ENCODE measurements around the gene HPS1.

Gene HPS1

DNA sequence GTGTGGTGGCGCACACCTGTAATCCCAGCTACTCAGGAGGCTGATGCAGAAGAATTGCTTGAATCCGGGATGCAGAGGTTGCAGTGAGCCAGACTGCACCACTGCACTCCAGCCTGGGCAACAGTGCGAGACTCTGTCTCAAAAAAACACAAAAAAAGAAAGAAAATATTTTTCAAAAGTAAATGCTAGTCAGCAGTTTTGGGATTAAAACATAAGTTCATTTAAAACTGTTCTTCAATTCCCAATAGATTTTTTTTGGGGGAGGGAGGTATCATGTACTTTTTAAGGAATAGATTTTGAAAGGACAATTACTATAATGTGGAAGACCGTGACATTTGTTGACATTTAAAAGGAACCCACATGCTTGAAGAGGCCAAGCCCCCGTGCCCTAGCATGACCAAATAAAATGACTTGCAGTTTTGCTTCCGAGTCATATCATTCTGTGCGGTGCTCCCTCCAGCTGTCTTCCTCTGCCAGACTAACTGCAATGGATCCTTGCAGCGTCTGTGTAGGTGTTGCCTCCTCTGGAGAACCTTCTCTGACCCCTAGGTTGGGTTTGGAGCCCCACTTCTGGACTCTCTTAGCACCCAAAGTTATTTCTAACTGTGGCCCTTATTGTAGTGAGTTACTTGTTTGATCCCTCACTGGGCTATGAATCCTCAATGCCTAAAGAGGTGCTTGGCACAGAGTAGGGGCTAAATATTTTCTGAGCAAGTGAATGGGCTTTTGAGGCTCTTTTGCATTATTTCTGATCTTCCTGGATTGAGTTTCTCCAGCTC is 17.4 kb upstream of the HPS1 start:
- peak; percentile 26 for DNase-seq

DNA sequence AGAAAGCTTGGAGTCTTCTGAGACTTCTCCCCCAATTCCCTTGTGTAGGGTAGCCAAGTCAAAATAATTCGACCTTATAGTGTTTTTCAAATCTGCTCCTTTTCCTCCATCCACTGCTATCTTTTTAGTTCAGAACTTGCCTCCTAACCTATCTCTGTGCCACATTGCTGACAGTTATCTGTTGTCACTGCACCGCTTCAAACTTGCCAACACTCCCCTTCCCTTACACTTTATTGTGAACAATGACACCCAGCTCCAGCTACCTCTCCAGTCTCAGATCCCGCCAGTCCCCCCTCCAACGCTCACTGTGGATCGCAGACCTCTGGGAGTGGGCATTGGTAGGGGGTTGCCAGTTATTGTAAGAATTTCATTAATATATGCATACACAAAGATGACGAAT is 16.3 kb upstream of the HPS1 start:
- DNase-seq: no peak

DNA sequence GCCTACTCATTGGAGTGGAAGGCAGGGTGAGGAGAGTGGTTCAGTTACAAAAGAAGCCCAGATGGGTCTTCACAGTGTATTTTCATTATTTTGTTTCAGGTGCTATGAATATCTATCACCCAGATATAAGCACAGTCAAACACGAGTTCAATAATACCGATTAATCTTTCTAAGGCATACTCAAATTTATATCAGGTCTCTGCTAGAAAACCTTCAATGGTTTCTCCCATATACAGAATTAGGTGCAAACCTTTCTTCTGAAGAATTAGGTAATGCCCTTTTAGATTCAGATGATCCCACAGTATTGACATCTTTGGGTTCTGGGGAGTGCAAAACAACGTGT is 14.7 kb upstream of the HPS1 start:
- no peak for DNase-seq

DNA sequence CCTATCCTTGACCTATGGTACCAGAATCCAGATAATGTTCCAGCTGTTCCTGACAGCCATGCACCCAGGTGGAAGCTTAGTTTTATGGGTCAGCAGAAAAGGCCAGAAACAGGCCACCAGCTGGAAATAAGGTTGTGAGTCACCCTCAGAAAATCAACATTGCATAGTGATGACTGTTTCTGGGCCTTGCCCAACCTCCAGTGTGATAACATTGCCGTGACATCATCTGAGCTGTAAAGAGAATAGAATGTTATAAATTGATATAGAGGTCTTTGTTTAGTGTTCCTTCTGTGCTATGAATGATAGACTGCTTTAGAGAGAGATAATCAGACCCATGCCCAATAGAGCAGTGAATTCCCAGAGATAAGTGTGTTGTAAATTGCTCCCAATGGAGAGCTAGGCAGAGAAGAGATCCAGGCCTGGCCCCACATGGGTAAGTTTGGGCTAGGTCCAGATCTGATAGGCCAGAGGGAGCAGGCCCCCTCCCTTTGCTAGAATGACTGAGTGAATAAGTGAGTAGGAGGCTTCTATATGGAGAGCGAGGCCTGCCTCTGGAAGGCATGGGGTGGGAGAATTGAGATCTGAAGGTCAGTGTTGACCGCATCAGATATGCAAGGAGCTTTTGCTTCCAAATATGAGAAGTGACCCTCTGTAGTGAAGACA is 14.2 kb upstream of the HPS1 start:
- DNase-seq: no peak

DNA sequence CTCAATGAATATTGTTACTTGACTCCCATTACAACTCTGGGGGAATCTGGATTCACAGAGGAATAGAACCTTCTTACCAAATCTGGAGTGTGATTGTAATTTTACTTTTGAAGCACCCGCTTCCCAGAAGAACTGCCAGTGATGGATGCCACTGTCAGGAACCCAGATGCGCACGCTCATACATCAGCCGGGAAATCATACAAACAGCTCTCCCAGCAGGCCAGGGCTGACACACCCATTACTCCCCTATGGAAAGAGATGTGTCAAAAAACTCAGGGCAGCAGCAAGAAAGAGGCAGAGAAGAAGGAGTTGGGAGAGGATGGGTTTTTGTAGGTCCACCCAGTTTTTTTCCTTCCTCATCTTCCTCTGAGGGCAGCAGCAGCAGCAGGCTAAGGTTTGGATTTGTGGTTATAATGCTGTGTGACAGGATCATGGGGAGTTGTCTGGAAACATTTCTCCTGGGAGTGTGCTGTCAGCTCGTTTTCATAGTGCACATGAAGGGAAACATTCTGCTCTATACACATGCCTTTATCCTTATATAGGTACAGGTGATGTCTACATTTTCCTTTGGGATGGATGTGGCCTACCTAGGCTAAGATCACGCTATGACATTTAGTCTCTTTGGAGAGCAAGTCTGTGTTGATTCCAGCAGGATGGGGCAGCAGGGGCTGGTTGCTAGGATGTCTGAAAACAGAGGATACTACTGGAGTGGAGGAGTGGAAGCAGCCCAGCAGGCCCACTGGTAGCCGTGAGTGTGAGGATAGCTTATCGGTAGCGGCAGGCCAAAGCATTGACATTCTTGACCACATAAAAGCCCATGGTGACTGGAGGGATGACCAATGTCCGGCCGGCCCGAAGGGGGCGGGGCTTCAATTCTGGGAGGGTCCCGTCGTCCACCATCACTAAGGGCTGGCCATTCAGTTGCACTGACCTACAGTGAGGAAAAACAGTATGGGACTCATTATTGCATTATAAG is 12.4 kb upstream of the HPS1 start:
- DNase-seq: no peak

DNA sequence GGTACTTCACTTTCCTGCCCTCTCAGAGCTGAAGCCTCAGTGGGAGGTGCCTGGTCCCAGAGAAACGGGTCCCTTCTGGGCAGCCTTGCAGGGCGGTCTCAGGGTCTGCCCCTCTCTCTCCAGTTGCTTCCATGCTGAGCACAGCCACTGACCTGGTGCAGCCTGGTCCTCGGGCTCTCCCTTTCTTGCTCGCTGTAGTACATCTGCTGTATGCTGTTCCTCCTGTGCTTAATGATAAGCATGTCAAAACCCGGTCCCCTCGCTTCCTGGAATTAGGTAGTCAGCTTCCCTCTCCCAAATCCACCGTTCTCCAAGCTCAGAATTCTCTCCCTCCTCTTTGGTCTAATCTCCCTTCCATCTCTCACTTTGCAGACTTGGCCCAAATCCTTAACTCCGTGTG is 11.0 kb upstream of the HPS1 start:
- DNase-seq: no peak

DNA sequence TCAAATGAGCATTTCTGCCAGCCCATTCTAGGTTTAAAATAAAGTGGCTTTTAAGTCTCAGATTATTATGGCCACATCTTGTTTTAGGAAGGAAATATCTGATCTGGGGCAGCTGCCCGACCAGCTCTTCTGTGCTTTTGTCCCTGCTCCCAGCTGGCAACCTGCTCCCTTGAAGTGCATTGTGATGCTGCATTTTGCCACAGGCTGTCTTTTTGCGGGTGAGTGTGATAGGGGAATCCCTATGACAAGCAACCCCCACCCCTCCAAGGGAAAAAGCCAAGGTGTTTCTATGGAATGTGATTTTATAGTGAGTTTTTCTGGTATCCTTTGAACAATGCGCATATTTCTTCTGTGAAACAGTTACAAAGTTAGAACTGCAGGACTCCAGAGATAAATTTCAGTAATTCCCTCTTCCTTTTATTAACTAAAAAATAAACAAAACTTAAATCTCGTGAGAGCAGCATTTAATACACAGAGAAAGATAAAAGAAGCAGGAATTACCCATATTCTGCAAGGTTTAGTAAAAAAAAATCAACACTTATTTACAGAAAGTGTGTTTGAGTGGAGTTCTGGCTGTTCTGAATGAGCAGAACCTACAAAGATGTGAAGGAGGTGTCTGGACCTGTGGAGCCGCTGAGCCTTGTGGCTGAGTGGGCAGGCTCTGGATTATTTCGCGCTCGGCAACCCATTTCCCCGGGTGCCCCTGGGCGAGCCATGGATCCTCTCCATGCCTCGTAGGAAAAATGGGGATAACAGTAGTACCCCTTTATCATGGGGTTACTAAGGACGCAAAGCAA is 10.1 kb upstream of the HPS1 start:
- DNase-seq: no peak

DNA sequence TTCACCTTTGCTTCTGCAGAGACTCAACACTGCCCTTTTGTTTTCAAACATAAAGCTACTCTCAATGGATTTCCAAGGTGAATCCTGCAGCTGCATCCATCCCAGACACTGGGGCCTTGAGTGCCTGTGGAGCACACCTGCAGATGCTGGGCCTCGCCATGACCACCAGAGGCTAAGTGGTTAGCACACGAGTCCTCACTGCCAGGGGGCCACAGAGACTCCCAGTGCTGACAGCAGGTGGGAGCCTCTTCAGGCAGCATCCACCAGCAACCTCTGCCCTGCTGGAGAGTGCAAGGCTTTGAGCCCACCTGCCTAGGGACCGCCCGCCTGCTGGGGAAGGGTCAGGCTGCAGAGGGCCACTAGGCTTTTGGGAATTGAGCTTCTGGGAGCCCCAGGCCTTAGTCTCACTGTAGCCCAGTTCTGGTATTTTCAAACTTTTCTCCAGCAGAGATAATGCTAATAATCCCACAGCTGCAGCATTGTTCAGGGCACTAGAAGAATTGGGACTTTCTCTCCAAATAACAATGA is 9.4 kb upstream of the HPS1 start:
- DNase-seq: no peak

DNA sequence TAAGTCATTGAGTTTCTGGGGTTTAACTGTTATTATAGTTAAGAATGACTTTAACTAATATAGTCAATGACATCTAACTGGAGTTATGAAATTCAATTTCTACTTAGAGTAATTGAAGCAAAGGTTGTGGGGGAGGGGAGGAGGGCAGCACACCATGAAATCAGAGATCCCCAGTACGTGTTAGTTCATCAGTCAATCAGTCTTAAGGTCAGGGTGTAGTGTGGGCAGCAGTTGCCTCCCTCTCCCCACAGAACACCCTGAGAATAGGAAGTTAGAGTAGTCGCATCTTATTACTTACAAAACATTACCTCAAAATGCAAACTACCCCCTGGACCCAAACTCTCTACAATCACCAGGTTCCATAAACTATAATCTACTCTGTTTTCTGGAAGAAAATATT is 7.0 kb upstream of the HPS1 start:
- no peak for DNase-seq

DNA sequence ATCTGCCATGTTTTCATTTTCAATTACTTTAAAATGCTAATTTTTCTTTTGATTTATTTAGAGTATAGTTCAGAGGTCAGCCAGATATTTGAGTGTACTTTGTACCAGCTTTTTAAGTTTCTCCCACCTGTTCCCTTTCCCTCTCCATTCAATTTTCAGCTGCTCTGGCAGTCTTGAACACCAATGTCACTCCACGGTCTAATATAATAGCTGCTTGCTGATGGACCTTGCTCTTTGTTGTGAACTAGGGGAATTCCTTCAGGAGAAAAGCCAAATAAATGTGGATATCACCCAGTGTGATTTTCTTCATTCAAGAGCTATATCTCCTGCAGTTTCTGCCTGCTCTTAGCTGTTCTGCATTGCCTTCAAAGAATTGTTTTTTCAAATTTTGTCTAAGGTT is 3.9 kb upstream of the HPS1 start:
- DNase-seq: no peak

DNA sequence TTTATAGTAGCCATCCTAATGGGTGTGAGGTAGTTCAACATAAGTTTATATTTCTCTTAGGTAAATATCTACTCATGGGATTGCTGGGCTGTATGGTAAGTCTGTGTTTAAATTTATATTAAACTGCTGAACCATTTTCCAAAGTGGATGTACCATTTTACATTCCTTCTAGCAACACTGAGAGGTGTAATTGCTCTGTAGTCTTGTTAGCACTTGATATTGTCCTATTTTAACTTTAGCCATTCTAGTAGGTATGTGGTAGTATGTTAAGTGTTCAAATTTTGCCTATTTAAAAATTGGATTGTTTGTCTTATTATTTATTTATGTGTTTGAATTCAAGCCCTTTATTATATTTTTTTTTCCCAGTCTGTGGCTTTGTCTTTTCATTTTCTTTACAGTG is 2.6 kb upstream of the HPS1 start:
- no peak for DNase-seq

DNA sequence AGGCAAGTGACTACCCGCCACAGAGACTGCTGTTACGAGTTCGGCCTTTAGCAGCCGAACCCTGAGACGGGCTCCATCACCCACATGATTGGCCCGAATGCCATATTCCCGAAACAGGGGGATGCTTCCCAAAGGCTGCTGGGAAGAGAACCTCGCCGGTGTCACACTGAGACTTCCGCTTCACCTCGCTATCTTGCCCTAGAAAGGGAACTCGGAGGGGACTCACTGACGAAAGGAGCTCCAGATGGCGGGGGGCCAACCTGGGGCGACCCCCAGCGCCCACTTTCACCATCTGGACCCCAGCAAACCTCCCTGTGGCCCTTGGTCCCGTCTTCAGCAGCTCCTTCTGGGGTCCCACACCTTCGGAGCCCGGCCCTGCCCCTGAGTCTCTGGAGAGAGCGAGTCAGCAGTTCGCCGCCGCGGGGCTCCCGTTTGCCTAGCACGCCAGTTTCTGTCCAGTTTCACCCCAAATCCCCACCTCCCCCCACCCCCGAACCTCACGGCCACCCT is 529 bp downstream of the HPS1 start:
- no peak for DNase-seq

DNA sequence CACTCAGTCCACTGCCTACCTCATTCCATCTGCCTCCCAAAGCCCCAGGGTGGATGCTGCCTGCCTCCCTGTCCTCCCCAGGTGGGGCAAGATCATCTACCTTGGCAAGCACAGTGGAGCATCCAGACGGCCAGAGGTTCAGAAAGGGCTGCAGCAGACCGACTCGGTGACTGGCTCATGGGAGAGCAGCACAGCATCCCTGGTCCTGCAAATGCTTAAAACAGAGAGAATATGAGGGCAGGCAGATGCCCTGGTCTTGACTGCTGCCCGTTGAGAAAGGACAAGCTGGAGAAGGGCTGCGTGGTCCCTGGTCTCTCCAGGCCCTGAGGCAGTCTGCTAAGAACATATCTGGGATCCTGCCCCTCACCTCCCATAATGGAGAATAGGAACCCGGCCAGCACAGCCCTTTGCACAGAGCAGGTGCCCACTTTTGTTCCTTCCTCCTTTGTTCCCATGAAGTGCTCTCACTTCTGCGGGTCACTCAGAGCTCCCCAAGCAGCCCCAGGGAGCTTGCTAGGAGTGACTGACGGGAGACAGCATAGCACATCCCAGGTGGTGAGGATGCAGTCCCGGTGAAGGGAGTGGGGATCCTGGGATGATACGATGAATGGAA is 1.4 kb downstream of the HPS1 start:
- no peak for DNase-seq

DNA sequence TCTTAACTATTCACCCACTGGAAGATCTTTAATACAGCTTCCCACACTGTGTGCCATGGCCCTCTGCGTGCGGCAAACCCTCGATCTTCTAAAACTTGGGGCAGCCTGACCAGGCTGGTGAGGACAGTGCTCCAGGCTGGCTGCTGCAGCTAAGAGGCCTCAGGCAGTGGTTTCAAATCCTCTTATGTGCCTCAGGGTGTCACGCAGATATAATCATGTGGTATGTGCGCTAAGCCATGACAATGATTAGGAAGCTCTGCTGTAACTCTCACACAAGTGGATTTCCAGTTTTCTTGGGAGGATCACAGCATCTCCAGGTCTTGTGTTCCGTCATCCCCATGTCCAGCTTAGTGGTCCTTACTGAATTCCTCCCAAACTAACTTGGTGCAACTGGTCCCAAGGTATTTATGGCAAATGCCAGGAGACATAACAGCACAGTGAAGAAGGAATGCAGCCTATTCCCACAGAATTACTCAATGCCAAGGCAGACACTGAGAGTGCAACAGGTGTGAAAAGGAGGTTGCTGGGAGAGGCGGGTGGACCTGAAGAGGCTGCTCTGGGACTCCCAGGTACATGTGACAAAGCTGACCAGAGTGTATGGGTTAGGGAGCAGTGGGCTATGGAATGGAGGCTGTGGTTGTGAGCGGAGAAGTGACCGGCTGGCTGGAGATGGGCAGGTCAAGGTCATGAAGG is 2.3 kb downstream of the HPS1 start:
- DNase-seq: no peak

DNA sequence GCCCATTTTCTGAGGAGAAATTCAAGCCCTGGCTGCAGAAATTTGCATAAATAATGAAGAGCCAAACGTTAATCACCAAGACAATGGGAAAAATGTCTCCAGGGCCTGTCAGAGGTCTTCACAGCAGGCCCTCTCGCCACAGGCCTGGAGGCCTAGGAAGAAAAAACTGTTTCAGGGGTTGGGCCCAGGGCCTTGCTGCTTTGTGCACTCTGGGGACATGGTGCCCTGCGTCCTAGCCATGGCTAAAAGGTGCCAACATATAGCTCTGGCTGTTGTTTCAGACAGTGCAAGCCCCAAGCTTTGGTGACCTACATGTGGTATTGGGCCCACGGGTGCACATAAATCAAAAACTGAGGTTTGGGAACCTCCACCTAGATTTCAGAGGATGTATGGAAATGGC is 8.0 kb downstream of the HPS1 start:
- DNase-seq: no peak

DNA sequence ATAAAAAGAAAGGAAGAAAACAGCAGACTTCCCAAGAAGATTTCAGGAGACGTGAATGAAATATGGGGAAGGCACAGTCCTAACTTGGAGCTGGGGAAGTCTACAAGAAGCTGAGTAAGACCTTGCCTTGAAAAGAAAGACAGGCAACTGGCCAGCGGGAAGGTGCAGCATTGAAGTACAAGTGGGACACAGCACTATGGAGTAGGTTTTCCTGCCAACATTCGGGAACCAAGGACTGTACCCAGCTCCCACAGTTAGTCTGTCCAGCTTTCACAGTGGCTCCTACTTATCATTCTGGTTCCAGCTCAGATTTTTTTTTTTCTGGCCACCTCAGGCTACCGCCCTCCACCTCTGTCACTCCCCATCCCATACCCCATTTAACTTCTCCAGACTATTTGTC is 10.0 kb downstream of the HPS1 start:
- no peak for DNase-seq

DNA sequence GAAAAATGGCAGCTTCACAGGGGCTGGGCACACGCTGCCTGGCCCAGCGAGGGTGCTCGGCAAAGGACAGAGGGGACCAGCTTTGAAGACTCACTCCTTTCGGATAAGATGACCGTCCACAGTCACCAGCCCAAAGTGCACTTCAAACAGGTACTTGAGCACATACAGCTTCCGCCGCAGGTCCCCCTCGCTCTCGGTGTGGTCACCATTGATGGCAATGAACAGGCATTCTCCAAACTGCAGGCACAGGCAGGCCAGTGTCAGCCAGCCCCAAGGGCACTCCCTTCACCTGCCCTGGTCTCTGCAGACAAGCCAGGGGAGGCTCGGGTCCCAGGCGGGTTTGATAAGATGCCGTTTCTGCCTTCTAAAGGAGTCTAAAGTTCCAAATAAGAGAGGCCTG is 11.6 kb downstream of the HPS1 start:
- DNase-seq: no peak

DNA sequence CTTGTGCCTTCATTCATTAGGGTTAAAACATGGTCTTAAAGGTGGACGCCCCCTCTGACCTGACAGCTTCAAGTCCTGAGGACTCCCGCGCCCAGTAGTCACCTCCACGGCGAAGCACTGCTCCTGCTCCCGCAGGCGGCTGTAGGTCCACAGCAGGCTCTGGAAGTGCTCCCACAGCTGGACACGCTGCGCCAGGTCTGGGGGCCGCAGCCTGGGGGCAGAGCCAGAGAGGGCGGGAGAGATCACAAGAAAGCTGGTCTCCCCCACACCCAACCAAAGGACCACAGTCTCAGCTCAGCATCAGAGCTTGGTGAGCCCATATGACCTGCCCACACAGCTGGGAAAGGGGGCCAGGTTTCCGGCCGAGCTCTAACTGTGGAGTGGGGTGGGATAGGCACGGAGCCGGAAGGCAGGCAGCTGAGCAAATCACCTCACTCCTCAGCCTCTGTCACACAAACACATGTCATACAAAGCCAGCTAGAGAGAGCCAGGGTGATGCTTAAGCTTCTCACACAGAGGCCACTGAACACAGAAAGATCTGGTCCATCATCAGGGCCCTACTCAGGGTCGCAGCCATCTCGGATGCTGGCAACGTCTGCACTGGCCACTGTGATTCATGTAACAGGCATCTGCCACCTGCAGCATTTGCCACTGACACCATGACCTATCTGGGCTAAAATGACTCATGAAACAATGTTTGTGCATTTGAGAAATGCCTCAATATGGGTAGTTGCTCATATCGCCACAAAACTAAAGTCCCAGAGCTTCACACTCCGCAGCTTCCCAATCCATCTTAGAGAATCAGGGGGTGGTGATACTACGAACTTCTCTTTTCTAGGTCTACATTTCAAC is 12.6 kb downstream of the HPS1 start:
- no peak for DNase-seq

DNA sequence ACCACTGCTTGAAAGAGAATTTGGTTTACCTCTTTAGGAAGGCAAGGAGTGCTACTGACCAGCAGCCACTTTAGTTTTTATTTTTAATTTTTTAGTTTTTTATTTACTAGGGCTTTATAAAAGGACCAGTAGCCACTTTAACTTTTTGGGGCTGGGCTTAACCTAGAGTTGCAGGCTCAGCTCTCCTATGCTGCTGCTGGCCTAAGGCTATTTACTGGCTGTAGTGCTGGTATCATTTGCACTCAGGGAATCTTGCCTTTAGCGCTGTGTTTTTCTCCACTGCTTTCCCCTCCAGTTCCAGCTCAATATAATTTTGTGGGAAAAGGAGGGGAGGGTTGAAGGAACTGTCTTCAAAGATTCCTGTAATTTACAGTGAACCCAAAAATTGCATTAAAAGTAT is 13.4 kb downstream of the HPS1 start:
- no peak for DNase-seq

DNA sequence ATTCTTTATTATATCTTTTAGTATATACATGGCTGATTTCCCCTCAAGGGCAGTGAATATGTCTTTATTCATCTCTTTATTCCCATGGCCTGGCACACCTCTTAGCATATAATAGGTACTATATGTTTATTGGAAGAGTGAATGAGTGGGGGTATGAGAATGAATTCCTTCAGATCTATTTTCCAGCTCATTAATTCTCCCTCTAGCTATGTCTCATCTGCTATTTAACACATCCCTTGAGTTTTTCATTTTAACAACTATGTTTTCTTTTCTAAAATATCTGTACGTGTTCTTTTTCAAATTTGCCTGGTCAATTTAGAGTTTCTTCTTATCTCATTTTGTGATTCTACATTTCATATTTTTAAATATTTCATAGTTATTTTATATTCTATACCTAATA is 14.4 kb downstream of the HPS1 start:
- DNase-seq: no peak
